GM19455 (cell line): ENCODE data around the gene FAM25A.
"Not testable (repeated sequence)": the region's sequence is repeated elsewhere in the genome, so short reads cannot be mapped to it uniquely, and the experiment has no call there.

ENCODE experiments used
- ATAC-seq: cut with Tn5 transposase; IDR thresholded peaks from one replicate; pipeline ENCODE4 v1.9.1; 2021; ENCODE audit not compliant: unreplicated experiment

Gene FAM25A

DNA sequence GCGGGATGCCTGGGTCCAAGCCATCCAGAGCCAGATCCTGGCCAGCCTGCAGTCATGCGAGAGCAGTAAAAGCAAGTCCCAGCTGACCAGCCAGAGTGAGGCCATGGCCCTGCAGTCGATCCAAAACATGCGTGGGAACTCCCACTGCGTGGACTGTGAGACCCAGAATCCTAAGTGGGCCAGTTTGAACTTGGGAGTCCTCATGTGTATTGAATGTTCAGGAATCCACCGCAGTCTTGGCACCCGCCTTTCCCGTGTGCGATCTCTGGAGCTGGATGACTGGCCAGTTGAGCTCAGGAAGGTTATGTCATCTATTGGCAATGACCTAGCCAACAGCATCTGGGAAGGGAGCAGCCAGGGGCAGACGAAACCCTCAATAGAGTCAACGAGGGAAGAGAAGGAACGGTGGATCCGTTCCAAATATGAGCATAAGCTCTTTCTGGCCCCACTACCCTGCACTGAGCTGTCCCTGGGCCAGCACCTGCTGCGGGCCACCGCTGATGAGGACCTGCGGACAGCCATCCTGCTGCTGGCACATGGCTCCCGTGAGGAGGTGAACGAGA lies 10.9 kb upstream of the FAM25A start:
- ATAC-seq, result not testable (repeated sequence)

DNA sequence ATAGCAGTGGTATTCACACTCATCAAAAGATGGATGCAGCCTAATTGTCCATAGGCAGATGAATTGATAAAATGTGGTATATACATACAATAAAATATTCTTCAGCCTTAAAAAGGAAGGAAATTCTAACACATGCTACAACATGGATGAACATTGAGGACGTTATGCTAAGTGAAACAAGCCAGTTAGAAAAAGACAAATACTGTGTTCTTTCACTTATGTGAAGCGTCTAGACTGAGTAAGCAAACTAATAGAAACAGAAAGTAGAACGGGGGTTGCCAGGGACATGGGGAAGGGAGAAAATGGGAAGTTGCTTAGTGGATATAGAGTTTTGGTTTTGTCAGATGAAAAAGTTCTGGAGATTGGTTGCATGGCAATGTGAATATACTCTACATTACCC lies 6.6 kb upstream of the FAM25A start:
- ATAC-seq, result not testable (repeated sequence)

- not testable (repeated sequence) for ATAC-seq
Measured at GRCh38 chr10:87014986-87015716, 4.9 kb upstream of the FAM25A start.

DNA sequence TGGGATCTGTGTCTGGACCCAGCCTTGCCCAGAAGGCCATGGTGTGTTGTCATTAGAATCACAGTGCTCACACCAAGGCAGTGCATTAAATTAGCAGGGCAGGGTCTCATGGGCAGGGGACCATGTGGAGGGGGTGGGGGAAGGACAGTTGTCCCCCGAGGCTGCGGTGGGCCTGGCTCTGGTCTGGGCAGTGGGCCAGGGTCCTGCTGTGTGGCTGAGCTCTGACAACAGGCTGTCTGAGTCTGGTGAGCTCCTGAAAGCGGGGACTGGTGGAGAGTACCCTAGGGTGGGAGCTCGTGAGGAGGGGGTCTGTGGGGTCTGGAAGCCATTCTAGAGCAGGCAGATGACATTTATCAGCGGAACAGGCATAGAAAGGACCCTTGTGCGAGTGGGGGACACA lies 2.0 kb upstream of the FAM25A start:
- ATAC-seq, result not testable (repeated sequence)

- not testable (repeated sequence) for ATAC-seq
Measured at GRCh38 chr10:87019066-87019465, 1.0 kb upstream of the FAM25A start.

DNA sequence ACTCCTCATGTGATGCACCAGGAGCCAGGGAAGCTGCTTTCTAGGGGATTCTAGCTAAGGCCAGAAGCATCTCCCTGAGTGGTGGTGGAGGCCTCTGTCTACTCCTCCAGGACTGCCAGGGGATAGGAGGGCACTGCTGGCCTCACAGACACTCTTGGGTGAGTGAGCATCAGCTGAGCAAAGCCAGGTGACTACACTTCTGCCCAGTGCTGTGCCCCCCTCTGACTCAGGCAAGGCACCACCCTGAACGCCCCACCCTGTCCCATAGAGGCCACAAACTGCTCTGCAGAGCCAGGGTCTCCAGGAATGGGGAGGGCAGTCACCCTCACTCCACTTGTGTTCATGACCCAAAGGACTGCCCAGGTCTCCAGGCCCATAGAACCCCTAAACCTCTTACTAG lies 590 bp upstream of the FAM25A start:
- not testable (repeated sequence) for ATAC-seq

- ATAC-seq, result not testable (repeated sequence)
Measured at GRCh38 chr10:87025285-87025958, 5.3 kb downstream of the FAM25A start.

DNA sequence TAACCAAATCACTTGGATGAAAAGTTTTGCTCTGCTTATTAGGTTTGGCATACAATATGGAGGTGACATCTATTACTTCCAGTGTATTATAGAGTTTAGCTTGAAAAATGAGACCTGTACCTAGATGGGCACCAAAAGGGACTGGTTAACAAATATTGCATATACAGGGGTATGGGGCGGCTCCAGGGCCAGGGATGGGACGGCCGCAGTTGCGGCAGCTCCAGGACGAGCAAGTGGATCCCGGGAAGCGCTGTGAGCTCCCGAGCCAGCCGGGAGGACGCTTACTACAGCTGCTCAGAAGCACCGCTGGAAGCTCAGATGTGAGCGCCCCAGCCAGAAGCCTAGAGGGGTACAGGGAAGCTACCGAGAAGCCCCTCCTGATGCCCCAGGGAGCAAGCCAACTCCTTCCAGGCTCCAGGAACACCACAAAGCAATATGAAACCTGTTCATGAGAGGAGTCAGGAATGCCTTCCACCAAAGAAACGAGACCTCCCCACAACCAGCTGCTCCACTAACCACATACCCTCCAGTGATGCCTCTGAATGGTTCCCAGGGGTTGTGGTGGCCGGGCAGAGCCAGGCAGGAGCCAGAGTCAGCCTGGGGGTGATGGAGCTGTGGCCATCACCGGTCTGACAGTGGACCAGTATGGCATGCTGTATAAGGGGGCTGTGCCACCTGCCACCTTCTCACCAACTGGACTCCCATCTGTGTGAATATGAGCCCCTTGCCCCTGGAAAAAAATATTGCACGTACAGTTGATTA lies 6.8 kb downstream of the FAM25A start:
- not testable (repeated sequence) for ATAC-seq

GRCh38 chr10:87030419-87030818 lies 10.3 kb downstream of the FAM25A start:
- not testable (repeated sequence) for ATAC-seq

DNA sequence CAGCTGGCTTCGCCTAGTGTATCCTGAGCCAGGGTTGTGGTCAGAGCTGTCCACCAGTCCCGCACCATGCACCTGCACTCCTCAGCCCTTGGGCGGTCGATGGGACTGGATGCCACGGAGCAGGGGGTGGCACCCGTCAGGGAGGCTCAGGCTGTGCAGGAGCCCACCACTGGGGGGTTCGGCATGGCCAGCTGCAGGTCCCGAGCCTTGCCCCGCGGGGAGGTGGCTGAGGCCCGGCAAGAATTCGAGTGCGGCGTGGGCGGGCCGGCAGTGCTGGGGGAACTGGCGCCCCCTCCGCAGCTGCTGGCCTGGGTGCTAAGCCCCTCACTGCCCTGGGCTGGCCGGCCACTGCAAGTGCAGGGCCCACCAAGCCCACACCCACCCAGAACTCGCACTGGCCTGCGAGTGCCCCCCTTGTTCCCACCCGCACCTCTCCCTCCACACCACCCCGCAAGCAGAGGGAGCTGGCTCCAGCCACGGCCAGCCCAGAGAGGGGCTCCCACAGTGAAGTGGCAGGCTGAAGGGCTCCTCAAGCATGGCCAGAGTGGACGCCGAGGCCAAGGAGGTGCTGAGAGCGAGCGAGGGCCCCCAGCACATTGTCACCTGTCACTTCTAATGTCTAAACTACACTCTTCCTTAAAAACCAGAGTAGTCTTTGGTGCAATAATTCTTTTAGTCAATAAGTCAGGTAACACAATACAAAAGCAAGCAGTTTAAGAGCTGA lies 11.0 kb downstream of the FAM25A start:
- ATAC-seq, result no peak

GRCh38 chr10:87036623-87037022 lies 16.5 kb downstream of the FAM25A start:
- ATAC-seq, result no peak

- ATAC-seq, result no peak
Measured at GRCh38 chr10:87038286-87038717, 18.2 kb downstream of the FAM25A start.

GRCh38 chr10:87038786-87039185 lies 18.7 kb downstream of the FAM25A start:
- no peak for ATAC-seq

- not testable (repeated sequence) for ATAC-seq
Measured at GRCh38 chr10:87043579-87043978, 23.5 kb downstream of the FAM25A start.

- no peak for ATAC-seq
Measured at GRCh38 chr10:87045434-87045938, 25.4 kb downstream of the FAM25A start.

- ATAC-seq, result no peak
Measured at GRCh38 chr10:87053111-87053510, 33.0 kb downstream of the FAM25A start.

- no peak for ATAC-seq
Measured at GRCh38 chr10:87053577-87054181, 33.6 kb downstream of the FAM25A start.

- no peak for ATAC-seq
Measured at GRCh38 chr10:87054373-87055295, 34.5 kb downstream of the FAM25A start.

- ATAC-seq, result no peak
Measured at GRCh38 chr10:87058171-87058570, 38.1 kb downstream of the FAM25A start.
